K562 (cell line): ENCODE results near the gene PAF1. TPM values are rescaled to one million over a fixed set of nuclear protein-coding genes. Genes with fewer than 3 reads are reported as not detected.

ENCODE experiments used
- ATF7 ChIP-seq: fragments of 450-650 bp; IDR thresholded peaks from 2 replicates; pipeline ENCODE4 v1.7.1; 2014; ENCODE audit warnings: mild to moderate bottlenecking, moderate library complexity
- BCLAF1 ChIP-seq, 2 experiments: fragments of 450-650 bp in 1 of 2; IDR thresholded peaks; 2 replicates each; pipeline ENCODE4 v1.6.1; 2011 to 2017; ENCODE audit warnings: low read depth in 2 of 2, antibody characterized with exemption in 1 of 2, borderline replicate concordance in 1 of 2, low read length in 1 of 2, mild to moderate bottlenecking in 1 of 2, mixed read lengths in 1 of 2; ENCODE audit not compliant: control insufficient read depth in 1 of 2
- DIDO1 ChIP-seq: fragments of 450-650 bp; IDR thresholded peaks from 2 replicates; pipeline ENCODE4 v1.6.1; 2016; ENCODE audit warnings: low read depth, missing biosample characterization, missing genetic modification characterization
- GTF2B ChIP-seq: IDR thresholded peaks from 2 replicates; pipeline ENCODE4 v1.6.1; 2011; ENCODE audit not compliant: insufficient read length; ENCODE audit errors: extremely low read depth
- MCM5 ChIP-seq: fragments of 450-650 bp; IDR thresholded peaks from 2 replicates; pipeline ENCODE4 v1.6.1; 2016; ENCODE audit warnings: low read depth
- MXI1 ChIP-seq: IDR thresholded peaks from 2 replicates; pipeline ENCODE4 v1.6.1; 2011; ENCODE audit warnings: low read depth, mild to moderate bottlenecking, improper control_type of control experiment, low read length
- NUFIP1 ChIP-seq: fragments of 450-650 bp; IDR thresholded peaks from 2 replicates; pipeline ENCODE4 v1.6.1; 2018; ENCODE audit not compliant: partially characterized antibody
- SMAD2 ChIP-seq: fragments of 150-350 bp; IDR thresholded peaks from 2 replicates; pipeline ENCODE4 v1.6.1; 2014; ENCODE audit warnings: low read depth, mild to moderate bottlenecking, low read length
- SMARCA4 ChIP-seq: fragments of 450-650 bp; IDR thresholded peaks from 2 replicates; pipeline ENCODE4 v1.6.1; 2016
- SRSF7 ChIP-seq: fragments of 200-400 bp; formaldehyde crosslinking; optimal IDR thresholded peaks from 2 replicates; pipeline ENCODE3; 2017; ENCODE audit warnings: mild to moderate bottlenecking, low read depth, low read length
- TGIF2 ChIP-seq: sonication (generic); formaldehyde crosslinking; IDR thresholded peaks from 2 replicates; pipeline ENCODE4 v1.8.1; 2022; ENCODE audit warnings: mild to moderate bottlenecking, missing genetic modification reagents, moderate library complexity
- ZFP1 ChIP-seq: fragments of 450-650 bp; formaldehyde crosslinking; IDR thresholded peaks from 2 replicates; pipeline ENCODE4 v1.4.0; 2020; ENCODE audit warnings: mild to moderate bottlenecking, mixed read lengths
- polyA plus RNA-seq, 8 experiments: library from polyadenylated mRNA; depleted of rRNA in 4 of 8; stranded (reverse) in 5 of 8; unstranded in 3 of 8; fragments of >200 nt; fragmentation: Nextera tagmentation in 2 of 8; fragmentation: Illumina TruSeq in 1 of 8; extraction: Ambion mirVana in 2 of 8; extraction: Trizol in 1 of 8; gene quantifications; 2 replicates each; pipeline versions ENCODE4 v1.2.1 to v1.2.3, GENCODE V29; 2011 to 2014; ENCODE audit warnings: inconsistent platforms in 1 of 8, missing spikeins in 1 of 8
- total RNA-seq, 7 experiments: library from RNA; depleted of rRNA in 6 of 7; stranded (reverse); fragments of >200 nt in 6 of 7; fragmentation: Illumina TruSeq in 2 of 7; extraction: Trizol in 2 of 7; gene quantifications; 2 replicates each; pipeline versions ENCODE4 v1.2.1 to v1.2.3, GENCODE V29; 2011 to 2021; ENCODE audit warnings: low replicate concordance in 1 of 7
- TF ChIP-seq, protein P1 (sequence below): fragments of 450-650 bp; IDR thresholded peaks from 2 replicates; pipeline ENCODE4 v1.6.1; 2016; ENCODE audit warnings: mild to moderate bottlenecking, moderate library complexity

Gene PAF1
- total and polyA plus RNA-seq, 9 of the 15 experiments (the other 6 are each of a cell fraction or from before 2014, with no cell fraction given): 1.5 to 45.0 (median 33.8) TPM

DNA sequence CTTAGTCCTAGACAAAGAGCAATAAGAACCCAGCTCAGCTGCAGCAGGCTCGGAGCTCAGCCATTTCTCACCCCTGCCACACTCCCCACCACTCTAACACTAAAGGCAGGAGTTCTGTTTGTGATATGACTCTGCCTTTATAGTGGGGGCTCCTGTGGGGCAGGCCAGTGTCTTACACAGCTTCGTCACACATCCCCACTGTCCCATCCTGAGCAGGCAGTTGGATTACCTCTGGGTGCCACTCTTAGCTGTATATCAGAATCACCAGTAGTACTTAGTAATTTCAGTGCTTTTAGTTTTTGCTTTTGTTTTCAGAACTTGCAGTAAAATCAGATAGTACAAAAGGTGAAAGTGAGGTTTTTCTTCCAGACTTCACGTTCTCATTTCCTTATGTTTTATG, 31.9 kb downstream of the PAF1 start (continued):
- TF ChIP-seq, protein P1, sequence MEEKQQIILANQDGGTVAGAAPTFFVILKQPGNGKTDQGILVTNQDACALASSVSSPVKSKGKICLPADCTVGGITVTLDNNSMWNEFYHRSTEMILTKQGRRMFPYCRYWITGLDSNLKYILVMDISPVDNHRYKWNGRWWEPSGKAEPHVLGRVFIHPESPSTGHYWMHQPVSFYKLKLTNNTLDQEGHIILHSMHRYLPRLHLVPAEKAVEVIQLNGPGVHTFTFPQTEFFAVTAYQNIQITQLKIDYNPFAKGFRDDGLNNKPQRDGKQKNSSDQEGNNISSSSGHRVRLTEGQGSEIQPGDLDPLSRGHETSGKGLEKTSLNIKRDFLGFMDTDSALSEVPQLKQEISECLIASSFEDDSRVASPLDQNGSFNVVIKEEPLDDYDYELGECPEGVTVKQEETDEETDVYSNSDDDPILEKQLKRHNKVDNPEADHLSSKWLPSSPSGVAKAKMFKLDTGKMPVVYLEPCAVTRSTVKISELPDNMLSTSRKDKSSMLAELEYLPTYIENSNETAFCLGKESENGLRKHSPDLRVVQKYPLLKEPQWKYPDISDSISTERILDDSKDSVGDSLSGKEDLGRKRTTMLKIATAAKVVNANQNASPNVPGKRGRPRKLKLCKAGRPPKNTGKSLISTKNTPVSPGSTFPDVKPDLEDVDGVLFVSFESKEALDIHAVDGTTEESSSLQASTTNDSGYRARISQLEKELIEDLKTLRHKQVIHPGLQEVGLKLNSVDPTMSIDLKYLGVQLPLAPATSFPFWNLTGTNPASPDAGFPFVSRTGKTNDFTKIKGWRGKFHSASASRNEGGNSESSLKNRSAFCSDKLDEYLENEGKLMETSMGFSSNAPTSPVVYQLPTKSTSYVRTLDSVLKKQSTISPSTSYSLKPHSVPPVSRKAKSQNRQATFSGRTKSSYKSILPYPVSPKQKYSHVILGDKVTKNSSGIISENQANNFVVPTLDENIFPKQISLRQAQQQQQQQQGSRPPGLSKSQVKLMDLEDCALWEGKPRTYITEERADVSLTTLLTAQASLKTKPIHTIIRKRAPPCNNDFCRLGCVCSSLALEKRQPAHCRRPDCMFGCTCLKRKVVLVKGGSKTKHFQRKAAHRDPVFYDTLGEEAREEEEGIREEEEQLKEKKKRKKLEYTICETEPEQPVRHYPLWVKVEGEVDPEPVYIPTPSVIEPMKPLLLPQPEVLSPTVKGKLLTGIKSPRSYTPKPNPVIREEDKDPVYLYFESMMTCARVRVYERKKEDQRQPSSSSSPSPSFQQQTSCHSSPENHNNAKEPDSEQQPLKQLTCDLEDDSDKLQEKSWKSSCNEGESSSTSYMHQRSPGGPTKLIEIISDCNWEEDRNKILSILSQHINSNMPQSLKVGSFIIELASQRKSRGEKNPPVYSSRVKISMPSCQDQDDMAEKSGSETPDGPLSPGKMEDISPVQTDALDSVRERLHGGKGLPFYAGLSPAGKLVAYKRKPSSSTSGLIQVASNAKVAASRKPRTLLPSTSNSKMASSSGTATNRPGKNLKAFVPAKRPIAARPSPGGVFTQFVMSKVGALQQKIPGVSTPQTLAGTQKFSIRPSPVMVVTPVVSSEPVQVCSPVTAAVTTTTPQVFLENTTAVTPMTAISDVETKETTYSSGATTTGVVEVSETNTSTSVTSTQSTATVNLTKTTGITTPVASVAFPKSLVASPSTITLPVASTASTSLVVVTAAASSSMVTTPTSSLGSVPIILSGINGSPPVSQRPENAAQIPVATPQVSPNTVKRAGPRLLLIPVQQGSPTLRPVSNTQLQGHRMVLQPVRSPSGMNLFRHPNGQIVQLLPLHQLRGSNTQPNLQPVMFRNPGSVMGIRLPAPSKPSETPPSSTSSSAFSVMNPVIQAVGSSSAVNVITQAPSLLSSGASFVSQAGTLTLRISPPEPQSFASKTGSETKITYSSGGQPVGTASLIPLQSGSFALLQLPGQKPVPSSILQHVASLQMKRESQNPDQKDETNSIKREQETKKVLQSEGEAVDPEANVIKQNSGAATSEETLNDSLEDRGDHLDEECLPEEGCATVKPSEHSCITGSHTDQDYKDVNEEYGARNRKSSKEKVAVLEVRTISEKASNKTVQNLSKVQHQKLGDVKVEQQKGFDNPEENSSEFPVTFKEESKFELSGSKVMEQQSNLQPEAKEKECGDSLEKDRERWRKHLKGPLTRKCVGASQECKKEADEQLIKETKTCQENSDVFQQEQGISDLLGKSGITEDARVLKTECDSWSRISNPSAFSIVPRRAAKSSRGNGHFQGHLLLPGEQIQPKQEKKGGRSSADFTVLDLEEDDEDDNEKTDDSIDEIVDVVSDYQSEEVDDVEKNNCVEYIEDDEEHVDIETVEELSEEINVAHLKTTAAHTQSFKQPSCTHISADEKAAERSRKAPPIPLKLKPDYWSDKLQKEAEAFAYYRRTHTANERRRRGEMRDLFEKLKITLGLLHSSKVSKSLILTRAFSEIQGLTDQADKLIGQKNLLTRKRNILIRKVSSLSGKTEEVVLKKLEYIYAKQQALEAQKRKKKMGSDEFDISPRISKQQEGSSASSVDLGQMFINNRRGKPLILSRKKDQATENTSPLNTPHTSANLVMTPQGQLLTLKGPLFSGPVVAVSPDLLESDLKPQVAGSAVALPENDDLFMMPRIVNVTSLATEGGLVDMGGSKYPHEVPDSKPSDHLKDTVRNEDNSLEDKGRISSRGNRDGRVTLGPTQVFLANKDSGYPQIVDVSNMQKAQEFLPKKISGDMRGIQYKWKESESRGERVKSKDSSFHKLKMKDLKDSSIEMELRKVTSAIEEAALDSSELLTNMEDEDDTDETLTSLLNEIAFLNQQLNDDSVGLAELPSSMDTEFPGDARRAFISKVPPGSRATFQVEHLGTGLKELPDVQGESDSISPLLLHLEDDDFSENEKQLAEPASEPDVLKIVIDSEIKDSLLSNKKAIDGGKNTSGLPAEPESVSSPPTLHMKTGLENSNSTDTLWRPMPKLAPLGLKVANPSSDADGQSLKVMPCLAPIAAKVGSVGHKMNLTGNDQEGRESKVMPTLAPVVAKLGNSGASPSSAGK: no peak
- TF ChIP-seq TGIF2 (CRISPR knock-in tag): no peak
- TF ChIP-seq DIDO1: no peak
- TF ChIP-seq SMAD2: no peak
- TF ChIP-seq ZFP1 (CRISPR knock-in tag): no peak
- no peak for TF ChIP-seq MCM5
- no peak for TF ChIP-seq MXI1
- no peak for TF ChIP-seq SRSF7
- no peak for TF ChIP-seq ATF7
- TF ChIP-seq SMARCA4: no peak
- TF ChIP-seq NUFIP1: no peak
- TF ChIP-seq GTF2B: no peak
- no peak for TF ChIP-seq BCLAF1 (IDR thresholded peaks at IDR 0.05; ENCODE audit: borderline replicate concordance in 1 of 2, control insufficient read depth in 1 of 2, low read depth in 2 of 2, low read length in 1 of 2)
